DMS153 treated with DMSO at 0.1 percent for 48 hours (cell line): ENCODE measurements around the gene PAPPA.
A peak's percentile ranks its signal among the peaks of the same experiment; 100 is the strongest.

ENCODE experiments used
- DNase-seq: peaks from one replicate; lab custom pipeline; 2025; ENCODE audit not compliant: unreplicated experiment; lab: John Stamatoyannopoulos, UW

PAPPA gene

DNA sequence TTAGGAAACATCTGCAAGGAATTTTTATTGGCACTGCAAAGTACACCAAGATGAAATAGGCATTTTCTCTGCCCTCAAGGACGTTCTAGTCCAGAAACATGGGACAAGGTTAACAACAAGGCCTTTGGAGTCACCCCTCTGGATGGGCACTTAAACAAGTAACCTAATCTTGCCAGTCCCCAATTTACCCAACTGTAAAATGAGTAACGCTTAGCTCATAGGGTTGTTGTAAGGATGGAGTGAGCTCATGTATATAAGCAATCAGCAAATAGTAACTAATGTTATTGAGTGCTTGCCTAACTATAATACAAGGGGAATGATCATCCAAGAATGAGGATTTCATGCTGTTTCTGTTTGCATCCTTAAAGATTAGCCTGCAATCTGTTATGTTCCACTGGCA, 189.3 kb downstream of the PAPPA start:
- no peak for DNase-seq

DNA sequence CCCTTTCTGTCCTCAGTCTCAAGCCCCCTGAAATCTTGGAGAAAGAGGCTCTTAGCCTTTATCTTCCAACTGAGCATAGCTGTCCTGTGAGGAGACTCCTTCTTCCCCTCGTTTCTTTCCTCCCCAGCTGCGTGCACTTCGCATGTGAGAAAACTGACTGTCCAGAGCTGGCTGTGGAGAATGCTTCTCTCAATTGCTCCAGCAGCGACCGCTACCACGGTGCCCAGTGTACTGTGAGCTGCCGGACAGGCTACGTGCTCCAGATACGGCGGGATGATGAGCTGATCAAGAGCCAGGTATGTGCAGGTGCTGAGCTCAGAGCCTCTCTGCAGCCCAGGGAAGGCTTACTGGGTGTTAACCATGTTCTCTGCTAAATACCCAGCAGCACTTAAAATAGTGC, 190.8 kb downstream of the PAPPA start:
- no peak for DNase-seq

DNA sequence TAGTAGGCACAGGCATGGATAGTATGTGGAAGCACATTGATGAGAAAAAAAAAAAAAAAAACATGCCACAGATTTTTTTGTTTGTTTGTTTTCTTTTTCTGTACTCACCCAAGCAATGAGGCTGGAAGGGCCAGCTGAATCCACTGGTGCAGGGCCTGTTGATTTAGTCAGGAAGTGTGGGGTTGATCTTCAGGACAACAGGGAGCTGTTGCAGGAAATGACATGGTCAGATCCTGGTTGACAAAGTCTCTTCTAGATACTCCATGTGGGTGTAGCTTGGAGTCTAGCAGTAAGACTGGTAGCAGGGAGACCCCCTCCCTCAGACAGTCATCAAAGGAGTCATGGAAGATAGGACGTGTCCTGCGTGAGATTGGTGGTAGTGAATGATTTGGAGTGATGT, 191.8 kb downstream of the PAPPA start:
- no peak for DNase-seq

DNA sequence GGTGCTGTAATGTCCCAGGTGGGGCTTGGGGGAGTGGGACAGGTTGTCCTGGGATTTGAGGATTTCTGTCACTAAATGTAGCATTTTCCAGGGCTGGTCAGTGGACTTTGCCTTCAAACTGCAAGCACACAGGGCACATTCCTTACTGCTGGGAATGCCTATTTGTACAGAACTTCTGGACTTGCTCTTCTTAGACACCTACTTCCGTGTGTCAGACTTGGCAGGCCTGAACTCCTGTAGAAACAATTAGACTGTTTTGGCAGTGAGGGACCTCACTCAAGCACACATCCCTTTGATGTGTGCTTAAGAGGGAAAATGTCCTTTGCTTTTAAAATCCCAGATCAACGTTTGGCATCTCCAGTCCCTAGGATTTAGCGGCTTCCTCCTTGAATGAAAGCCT, 192.2 kb downstream of the PAPPA start:
- DNase-seq: no peak

DNA sequence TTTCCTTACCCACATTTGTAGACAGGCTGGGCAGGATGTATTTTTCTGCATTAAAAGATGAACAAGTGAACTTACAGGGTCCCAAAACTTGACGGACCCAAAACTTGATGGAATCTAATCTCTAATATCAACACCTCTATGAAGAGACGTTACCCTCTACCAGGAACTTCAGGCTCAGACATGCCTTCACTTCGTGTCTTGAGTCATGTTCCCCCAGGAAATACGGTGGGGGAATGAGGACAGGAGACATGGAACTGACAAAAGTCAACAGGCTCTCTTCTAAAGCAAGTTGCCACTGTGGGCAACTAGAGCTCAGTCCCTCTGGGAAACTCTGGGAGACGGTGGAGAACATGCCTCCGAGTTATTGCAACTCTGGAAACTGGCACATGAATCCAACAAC, 196.1 kb downstream of the PAPPA start:
- DNase-seq: no peak

DNA sequence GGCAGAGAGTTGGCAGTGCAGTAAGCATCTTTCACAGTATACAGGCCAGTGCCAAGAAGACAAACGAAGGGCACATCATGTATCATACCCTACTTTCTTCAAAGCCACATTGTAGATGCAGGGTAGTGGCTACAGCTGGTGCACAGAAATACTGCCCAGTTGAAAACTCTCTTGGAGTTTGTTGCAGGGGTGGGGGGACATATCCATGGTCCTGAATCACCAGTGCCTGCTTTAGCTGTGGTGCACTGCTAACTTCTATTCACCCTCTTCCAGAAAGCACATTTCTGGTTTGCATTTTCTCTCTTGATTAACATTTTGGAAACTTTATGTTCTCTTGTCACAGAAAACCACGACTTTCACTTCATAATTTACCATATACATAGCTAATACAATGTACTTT, 196.6 kb downstream of the PAPPA start:
- no peak for DNase-seq

DNA sequence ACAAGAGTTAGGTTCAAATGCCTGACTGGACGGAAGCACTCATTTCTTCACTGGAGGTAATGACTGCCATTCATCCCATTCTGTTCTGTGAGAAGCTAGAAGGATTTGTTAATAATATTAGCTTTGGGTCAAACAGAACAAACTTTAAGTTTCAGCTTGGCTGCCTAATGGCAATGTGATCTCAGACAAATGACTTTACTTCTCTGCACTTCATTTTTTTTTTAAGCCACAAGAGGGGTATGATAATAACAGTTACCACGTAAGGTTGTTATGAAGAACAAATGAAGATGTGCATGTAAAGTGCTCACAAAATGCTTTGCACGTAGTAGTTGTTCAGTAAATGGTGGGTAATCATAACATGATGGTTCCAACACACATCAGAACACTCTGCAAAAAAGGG, 199.4 kb downstream of the PAPPA start:
- DNase-seq: no peak

DNA sequence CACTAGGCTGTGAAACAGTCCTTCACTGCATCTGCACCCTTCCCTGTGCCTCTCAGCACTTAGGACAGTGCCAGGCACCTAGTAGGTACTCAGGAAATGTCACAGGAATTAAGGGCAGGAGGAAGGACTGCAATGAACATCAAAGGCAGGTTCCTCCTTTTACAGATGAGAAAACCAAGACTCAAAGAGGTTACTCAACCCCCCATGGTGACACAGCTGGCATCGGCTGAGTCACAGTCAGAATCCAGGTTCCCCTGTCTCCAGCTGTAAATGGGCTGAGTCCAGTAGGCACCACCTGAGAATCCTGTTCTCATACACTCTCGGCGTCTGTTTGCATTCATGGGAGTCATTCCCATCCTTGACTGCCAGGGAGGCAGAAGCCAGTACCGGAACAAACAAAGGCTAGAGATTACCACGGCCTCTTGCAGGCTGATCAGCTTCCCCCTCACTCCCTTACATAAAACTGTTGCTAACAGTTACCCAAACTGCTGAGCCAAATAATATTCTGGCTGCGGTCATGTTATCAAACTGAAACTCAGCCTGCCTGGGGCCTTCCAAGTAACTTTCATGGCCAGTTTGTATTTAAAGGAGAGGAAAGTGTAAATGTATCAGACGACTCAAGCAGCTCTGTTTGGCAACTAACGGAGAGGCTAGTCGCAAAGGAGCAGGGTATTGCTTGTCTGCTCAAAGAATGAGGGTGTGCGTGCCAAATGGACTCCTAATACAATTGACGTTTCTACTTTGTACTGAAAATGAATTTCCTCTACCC, 201.7 kb downstream of the PAPPA start:
- peak; percentile 80 for DNase-seq

DNA sequence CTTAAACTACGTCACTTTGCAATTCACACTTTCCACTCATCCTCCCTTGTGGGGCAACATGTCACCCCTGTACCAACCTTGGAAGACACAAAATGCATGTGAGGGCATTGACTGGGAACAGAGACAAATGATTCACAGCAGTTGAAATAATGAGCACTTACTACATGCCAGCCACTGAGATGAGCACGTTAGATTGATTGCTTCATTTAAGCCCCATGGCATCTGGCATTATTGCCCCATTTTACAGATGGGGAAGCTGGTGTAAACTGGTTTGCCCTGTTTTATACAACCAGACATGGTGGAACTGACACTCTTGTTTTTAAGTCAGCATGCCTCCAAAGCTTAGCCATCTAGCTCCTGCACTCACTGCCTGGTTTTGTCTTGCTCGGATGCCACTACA, 204.7 kb downstream of the PAPPA start:
- DNase-seq: no peak

DNA sequence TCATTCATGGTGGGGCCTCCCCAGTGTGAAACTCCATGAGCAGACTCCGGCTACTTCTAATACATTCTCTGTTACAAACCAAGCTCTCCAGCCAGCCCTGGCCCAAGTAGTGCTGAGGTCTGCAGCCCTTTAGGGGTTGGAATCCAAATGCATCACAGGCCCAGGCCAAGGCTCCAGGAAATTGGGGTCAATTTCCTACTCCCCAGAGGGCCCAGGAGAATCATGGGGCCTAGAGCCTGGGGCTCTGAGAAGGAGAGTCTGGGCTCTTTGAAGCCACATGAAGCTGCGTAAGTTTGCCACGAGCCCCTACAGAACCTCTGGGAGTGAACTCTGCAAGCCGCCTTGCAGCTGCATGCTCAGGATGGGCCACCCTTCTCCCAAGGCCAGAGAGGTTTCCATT, 206.4 kb downstream of the PAPPA start:
- no peak for DNase-seq

DNA sequence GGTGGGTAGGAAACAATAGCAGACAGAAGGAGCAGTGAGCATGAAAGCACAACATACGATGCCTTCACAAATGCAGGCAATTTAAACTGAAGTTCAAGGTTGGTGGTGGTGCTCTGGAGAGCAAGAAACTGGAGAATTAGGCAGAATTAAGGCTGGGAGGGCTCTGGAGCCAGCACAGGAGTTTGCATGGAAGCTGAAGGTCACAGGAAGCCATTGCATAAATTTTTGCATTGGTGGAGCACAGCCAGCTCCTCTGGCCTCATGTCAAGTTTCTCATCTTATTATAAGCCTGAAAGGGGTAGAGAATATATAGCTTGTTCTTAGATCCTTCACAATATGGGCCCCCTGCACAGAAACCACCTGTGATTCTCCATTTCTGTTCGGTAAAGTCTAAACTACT, 207.4 kb downstream of the PAPPA start:
- DNase-seq: no peak

DNA sequence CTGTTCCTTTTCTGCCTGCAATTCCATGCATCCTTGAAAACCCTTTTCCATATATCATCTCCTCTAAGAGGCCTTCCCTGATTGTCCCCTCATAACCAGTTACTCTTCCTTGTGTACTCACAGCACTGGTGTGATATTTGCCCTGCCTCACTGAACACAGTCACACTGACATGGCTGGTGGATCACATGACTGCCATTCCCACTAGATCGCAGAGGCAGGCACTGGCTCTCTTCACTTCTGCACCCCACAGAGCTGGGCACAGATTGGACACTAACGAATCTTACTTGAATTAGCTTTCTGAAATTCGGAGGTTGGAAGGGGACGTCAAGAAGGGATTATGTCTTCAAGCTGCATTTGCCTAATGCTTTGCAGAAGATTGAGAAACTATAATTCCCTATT, 208.0 kb downstream of the PAPPA start:
- no peak for DNase-seq

DNA sequence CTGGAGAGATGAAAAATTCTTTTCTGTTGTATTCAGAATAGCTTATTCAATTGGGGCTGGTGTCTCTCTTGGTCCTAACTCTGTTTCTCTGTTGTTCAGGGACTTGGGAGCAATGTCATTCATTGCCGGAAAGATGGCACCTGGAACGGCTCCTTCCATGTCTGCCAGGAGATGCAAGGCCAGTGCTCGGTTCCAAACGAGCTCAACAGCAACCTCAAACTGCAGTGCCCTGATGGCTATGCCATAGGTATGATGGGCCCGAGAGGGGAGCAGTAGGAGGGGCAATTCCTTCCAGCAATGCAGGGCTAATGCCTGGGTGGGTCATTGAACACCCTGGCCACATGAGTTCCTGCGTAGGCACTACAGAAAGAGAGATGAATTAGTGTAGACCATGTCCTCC, 208.9 kb downstream of the PAPPA start:
- DNase-seq: no peak

DNA sequence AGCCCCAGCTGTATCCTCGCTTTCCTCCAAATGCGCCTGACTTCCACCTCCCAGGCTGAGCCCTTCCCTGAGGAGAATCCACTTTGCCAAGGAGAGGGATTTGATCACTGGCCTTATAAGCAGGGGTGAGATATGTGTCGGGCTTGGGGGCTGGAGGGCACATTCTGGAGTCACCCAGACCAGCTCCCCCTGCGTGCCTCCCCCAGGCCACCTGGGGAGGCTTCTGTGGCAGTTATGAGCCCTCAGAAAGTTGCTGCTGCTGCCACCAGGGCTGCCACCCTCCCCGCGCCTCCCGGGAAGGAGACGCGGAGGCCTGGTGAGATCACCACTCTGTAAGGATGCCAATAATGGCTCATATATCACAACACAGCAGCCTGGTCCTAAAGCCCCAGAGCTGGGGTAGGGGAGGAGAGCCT, 211.5 kb downstream of the PAPPA start:
- peak; percentile 7 for DNase-seq

DNA sequence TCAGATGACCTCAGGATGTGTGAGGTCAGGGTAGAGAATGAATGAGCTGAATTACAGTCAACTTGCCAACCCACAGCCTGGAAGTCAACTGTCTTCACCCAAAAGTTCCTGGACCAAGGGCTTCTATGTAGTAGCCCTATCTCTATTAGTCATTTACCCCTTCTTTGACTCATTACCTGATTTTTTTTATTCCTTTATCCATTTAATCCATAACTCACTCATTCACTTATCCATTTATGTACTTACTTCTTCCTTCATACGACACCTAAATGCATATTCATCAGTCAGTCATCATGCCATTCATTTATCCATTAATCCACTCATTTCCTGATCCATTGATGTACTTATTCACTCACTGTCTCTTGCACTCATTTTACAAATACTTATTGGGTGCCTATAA, 212.7 kb downstream of the PAPPA start:
- DNase-seq: no peak

DNA sequence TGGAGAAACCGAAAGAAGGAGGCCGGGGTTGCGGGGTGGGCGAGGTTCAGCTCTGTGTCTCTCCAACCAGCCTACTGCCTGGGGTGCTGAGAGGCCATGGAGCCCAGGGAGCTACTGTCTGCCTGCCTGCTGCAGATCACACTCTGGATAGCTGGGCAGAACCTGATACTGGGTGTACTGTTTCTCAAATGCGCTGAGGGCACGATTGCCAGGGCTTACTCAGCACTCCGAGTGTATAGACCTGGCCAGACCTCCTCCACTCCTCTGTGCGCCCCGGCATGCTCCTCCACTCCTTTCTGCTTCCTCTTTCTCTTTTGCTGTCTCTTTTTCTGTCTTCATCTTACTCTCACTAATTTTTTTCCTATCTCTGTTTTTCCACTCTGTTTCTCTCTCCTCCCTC, 215.1 kb downstream of the PAPPA start:
- no peak for DNase-seq

DNA sequence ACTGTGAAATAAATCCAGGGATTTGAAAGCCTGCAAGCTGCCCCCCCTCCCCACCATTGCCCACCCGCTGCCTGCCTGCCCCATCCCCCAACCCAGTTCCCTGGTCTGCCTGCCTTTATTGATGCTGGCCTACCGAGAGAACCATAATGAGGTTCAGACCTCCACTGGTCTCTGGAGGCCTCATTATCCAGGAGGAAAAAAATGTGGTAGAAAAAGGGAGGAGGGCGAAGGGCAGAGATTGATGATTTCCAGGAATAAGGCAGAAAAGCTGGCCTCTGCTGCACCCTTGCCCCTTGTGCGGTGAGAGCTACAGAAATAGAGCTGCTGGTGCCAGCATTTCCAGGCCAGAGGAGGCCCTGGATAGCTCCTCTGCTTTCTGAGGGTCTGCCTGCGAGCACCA, 216.1 kb downstream of the PAPPA start:
- DNase-seq: no peak

DNA sequence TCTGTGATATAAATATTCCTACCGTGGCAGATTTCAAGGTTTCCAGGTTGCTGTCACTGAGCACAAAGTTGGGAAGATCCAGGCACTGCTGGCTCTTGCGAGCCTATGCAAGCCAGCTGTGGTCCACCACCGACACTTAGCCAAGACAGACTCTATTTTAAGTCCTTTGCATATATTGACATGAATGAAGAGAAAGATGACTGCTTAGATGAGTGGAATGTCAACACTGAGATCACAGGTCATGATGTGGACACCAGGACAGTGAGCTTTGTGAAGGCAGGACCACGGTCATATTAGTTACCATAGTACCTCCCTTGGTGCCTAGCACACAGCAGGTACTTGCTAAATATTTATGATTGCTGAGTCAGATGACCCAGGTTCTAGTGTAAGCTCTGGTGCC, 217.0 kb downstream of the PAPPA start:
- DNase-seq: no peak

DNA sequence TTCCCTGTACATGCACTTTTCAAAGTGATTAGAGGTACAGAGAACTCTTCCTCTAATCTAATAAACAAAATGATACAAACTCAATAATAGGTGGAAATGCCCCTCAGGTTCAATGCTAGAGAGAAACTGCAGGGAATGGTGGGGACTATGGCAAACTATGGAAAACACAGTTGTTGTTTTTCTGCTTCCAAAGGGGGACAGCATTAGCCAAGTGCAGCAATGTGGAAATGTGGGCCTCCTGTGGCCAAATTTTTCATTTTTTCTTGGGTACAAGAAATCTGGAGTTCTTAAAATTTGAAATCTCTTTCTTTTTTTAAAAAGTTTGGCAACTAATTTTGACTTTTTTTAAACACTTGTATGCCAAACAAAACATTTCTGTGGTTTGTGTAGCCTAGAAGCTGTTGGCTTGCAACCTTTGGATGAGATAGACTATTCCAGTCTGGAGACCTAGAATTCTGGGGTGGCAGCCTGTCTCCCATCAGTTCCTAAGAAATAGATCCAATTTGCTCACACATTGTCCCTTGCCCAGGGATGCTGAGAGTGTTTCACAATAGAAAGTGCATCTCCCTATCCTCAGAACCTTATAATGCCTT, 218.6 kb downstream of the PAPPA start:
- no peak for DNase-seq

DNA sequence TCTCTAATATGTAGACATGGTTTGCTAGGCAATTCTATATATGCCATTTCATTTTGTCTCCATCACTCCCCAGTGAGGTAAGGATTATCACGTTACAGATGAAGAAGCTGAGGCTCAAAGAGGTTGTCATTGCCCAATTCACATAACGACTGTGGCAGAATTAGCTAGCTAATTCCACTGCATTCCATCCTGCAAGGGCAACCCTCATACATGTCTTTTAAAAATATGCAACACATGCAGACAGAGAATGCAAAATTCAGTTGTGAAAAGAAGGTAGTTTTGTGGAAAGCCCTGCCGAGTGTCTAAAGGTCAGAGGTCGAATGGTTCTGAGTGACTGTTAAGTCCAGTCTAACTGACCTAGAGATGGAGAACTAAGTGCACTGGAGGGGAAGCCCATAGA, 219.2 kb downstream of the PAPPA start:
- no peak for DNase-seq

DNA sequence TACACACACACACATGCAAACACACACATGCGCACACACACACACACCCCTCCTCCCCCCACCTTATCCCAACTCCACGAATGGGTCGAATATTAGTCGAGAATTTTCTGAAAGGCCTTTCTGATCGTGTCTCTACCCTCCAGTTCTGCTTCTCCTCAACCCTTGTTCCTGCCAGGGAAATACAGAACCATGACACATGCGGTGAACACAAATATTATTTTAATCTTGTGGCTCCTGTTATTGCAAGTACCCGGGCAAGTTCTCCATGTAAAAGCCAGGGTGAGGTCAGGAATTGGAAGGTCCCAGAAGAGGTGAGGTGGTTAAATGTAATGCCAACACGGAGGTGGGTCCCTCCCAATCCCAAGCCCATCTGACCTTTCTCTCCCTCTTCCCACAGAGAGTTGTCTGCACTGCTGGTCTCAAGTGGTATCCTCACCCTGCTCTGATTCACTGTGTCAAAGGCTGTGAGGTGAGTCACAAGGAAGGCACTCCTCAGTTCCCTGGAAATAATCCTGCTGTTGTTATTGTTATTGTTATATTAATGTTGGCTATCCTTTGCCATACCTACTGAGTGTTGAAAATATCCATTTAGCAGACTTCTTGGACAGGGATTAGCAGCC, 223.7 kb downstream of the PAPPA start:
- no peak for DNase-seq

DNA sequence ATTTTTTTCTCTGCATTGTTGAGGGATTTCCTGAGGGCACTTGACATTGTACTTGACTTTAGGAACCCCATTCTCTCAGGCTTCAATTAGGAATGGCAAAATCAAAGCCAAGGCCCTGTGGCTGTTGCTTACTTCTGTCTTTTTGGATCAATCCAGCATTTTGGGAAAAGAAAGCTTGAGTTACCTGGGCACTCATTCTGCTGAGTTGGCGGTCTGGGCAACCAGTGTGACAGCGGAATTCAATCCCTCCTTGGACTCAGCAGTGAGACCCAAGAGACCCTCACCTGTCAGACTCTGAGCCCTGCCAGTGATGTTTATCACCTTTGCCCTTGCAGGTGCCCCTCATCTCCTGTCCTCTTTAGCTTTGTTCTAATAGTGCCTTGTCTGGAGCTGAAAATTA, 225.3 kb downstream of the PAPPA start:
- DNase-seq: no peak

DNA sequence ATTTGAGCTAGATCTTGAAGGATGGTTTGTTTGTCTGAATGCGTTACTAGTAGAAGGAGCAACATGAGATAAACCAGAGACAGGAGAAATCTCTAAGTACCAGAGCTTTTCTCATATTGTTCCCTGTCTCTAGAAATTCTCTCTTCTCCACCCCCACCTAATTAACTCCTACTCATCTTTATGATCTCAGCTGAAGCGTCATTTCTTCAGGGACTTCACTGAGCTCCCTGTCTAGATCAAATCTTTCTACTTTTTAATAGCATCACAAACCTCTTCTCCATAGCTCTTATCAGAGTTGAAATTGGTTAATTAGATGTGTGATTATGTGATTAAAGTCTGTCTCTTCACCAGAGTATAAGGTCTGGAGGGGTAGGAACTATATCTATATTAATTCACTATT, 226.2 kb downstream of the PAPPA start:
- no peak for DNase-seq
